HG03045 (cell line): ENCODE results near the gene GSK3A.

Experiments
- ATAC-seq: cut with Tn5 transposase; IDR thresholded peaks from one replicate; pipeline ENCODE4 v1.9.1; 2021; ENCODE audit warnings: mild to moderate bottlenecking, moderate library complexity; ENCODE audit not compliant: unreplicated experiment

GSK3A gene

DNA sequence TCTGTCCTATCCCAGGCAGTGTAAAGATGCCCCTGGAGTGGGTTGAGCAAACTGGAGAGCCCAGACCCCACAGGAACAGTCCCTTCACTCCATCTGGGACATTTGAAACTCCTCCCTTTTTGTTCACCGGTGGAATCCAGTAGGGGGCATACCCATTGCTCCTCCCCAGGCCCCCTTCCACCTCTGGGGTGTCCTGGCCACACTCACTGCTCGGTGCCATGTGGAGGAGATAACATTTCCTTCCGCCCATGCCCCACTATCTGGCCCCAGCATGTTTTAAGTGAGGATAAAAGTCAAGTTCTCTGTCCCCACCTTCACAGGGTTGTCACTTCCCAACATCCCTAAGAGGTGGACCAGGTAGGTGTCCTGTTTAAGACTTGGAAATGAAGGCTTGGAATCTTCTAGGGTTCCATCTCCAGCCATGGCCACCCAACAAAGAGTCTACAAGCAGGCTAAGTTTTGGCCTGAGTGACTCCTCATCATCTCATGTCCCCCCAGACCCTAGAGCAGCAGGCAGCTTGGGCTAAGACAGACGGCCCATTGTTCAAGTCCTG, 13.0 kb downstream of the GSK3A start:
- no peak for ATAC-seq

- ATAC-seq, result no peak
These were observed 13.8 kb downstream of the GSK3A start for GRCh38 chr19:42228641-42229040.

DNA sequence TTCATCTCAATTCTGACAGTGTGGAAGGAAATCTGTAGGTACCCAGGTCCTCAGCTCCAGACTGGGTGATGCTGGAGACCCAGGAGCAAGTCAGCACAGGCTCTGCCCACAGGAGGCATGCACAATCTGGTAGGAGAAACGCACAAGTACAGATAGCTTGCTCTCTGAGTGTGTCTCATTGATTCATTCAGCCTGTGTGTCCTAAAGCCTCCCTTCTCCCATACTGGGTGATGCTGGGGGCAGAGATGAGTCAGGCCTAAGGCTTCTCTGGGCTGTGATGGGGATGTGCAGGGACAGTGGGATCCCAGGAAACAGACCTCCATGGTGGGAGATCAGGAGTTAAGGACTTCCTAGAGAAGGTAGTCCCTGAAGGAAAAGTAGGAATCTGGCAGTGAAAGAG, 15.5 kb downstream of the GSK3A start:
- ATAC-seq, result no peak

GRCh38 chr19:42225718-42226292, 16.6 kb downstream of the GSK3A start:
- ATAC-seq, result no peak

DNA sequence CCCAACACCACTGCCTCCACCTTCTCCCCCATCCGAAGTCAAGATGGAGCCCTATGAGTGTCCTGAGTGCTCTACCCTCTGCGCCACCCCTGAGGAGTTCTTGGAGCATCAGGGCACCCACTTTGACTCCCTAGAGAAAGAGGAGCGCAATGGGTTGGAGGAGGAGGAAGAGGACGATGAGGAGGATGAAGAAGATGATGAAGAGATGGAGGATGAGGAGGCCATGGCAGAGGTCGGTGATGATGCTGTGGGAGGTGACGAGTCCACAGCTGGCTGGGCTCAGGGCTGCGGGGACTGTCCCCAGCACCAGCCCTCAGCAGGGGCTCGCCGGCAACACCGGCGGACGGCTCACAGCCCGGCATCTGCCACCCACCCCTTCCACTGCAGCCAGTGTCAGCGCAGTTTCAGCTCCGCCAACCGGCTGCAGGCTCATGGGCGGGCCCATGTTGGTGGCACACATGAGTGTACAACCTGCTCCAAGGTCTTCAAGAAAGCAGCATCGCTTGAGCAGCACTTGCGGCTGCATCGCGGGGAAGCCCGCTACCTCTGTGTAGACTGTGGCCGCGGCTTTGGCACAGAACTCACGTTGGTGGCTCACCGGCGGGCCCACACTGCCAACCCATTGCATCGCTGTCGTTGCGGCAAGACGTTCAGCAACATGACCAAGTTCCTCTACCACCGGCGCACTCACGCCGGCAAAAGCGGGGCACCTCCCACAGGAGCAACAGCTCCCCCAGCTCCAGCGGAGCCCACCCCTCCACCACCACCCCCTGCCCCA, 17.3 kb downstream of the GSK3A start:
- no peak for ATAC-seq

DNA sequence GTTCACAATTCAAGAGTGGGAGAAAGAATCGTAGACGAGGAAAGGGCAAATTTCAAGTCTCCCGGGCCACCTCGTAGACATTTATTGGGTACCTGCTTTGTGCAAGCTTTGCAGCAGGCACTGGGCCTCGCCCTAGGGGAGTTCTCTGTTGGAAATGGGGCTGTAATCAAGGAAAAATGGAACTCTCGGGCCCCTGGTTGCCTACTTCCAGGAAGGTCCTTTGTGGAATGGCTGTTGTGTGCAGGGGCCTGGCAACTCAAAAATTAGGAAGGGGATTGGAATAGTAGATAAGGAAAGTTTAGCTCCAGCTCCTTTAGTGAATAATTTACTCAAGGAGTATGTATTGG, 21.7 kb downstream of the GSK3A start:
- no peak for ATAC-seq

DNA sequence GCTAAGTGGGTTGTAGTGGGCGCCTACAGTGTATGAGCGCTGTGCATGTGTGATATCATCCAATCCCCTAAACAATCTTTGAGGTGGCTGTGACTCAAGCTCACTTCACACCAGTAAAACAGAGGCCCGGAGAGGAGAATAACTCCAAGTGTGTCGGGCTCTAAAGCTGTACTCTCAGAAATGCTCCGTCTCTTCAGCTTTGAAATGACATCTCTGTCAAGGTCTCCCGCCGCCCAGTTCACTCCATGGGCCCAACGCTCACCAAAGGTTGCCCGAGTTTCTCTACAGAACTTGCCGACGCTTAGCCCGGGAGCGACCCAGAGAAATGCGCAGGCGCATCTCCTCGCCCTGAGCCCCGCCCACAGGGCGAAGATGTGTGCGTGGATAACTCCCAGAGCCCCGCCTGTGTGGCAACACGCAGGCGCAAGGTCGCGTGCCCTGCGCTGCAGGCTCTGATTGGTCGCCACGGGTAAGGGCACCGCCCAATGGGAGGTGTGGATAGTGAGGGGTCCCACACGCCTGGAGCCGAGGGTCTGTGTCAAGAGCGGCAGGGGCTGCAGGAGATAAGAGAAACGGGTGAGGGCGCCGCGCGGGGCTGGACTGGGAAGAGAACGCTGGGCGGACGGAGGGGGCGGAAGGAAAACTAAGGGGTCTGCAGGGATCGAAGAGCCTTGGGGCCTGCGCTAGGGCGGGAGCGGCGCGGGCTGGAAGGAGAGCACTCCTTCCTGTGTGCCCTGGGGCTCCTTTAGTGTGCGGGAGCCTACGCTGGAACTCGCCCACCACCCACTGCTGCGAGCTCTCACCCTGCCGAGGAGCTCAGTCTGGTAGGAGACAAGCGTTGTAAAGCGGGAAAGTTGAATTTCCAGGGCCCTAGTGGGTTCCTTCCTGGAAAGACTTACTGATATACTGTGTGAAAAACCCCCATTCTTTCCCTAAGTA, 22.3 kb downstream of the GSK3A start, which contains the start of gene ZNF526:
ZNF526 (plus strand) TSS at position 501 of the 939 bp plus-strand sequence. CDS start 4,092 bp downstream, outside the sequence.
- ATAC-seq, result peak; percentile 67

DNA sequence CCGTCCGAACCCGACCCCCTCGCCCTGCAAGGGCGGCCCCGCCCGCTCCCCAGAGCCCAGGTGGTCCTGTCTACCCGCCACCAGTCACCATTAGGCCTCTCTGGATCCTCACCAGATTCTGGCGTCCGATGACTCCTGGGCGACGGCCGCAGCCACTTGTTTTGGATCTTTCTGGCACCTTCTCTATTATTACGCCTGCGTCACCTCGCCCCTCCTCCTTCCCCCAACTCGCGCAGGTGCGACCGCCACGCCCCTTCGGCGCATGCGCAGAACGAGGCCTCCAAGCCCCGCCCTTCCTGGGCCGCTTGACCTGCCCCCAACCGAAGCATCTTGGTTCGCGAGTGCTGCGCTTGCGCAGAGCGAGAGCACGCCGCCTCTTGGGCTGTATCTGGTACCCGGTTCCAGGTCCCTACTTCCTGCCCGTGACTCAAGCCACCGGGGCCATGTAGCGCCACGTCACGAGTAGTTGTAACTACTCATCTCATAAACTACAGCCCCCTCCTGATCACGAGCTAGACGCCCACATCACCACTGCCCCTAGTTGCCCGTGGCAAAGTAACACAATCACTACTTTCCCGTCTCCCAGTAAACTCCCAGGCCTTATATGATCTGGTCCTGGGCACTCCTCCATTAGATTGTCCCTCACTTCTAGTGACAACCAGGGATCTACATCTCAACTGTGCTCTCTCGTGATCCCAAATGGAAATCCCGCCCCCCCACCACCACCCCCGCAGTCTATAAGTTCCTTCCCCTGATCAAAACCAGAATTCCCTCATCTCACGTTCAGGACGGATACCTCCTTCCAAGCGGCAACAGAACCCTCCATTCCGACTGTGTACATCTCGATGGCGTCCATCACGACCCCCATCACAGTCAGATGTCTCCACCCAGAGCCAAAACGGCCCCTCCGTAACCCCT, 24.6 kb downstream of the GSK3A start, which contains the start of gene DEDD2:
DEDD2 (minus strand) TSS at position 158 of the 918 bp plus-strand sequence. CDS start 670 bp downstream, outside the sequence.
- ATAC-seq, result peak; percentile 74

DNA sequence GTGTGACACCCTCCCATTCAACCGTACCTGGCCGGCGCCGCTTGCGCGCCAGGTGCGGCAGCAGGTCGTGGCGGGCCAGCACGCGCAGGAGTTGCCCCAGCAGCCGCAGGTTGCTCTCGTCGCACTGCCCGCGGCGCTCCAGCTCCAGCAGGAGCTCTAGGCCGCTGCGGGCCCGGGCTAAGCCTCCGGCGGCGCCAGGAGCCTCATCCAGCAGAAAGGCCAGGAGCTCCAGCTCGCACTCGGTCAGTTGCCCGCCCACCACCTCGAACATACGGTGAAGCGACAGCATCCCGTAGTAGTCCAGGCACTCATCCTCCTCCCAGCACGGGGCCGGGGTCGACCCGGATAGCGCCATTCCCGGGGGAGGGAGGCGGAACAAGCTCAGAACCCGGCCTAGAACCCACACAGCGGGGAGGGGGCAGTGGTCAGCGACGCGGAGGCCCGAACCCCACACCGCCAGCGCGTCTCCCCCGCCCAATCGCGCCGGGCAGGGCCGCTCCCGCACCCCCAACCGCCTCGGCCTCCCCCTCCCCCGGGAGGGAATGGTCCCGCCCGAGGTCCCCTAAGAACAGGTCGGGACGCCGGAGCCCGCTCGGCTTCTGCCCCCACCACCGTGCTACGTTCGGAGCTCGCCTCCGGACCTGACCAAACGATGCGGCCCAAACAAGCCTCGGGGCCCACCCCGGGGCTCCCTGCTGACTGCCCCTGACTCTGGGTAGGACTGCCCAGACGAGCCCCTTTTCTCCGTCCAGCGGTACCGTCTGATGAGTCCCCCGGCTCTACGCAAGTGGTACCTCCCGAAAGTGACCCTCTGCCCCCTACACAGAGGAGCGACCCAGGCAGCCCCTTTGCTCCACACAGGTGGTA, 25.5 kb downstream of the GSK3A start:
- ATAC-seq, result peak; percentile 21

DNA sequence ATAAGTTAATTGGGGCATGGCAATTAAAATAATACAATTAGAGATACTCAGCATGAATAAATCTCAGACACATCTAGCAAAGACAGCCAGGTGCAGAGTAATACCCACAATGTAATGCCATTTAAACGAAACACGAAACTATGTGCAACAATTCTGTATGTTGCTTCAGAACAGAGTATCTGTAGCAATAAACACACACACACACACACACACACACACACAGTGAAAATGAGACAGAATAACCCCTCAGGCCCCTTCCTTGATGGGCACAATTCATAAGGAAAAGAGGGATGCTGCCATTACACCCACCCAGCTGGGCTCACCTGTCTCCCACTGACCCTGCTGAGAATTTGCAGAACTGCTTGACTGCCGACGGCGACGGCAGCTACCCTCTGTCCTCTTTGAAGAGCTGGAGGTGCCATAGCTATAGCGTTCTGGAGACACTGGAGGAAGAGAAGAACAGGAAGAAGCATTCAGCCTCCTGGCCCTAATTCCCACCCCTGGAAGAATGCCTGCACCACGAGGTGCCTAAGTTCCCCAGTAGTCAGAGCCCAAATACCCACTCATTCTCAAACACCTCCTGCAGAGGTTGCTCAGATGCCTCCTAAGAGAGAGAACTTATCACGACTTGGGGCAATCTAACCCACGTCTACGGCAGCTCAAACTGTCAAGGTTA, 27.5 kb downstream of the GSK3A start:
- no peak for ATAC-seq

GRCh38 chr19:42212886-42213285, 29.5 kb downstream of the GSK3A start:
- ATAC-seq, result no peak

DNA sequence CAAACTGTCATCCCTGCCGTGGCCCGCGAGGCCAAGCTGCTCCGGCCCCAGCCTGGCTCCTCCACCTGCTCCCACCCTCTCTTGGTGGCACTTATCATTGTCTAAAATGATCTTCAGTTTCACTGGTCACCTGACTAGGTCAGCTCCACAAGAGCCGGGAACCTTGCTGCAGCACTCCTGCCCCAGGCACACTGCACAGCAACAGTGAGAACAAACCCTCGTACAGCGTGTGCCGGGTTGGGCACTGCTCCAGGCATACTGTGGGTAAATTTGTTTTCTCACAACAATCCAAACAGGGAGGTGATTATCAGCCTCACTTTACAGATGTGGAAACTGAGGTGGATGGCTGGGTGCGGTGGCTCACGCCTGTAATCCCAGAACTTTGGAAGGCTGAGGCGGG, 33.8 kb downstream of the GSK3A start:
- ATAC-seq, result no peak

GRCh38 chr19:42207767-42208271, 34.6 kb downstream of the GSK3A start:
- no peak for ATAC-seq

DNA sequence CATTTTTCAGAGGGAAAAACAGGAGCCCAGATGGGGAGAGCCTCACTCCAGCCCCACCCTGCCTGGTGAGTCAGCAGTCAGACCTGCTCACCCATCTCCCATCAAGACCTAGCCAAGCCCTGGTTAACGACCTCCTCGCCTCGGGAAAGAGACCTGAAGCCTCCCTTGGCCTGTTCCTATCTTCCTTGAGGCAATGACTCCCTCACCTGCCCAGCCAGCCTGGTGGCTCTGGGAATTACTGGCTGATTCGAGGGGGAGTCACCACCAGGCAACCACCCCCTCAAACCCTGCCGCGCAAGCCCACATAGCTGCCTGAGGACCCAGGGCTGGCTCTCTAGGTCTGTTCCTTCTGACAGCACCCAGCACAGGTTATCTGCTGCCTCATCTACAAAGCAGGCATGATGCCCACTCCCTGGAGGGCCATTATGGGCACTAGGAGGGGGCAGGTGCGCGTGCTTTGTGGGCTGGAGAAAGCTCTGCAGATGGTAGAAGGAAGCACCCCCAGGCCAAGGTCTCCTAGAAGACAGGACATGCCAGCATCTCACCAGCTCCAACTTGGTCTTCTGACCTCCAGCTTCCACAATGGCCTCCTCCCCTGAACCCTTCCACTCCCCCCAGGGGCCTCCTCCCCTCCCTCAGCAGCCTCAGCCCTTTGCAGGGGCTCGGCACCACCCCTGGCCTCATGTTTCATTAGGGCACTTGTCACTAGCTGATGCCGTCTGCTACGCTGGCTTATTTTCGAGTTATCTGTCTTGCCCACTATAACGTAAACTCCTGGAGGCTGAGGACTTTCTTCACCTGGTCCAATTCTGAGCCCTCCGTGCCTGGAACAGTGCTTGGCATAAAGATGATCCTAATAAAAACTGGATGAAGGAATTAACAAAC, 35.3 kb downstream of the GSK3A start:
- ATAC-seq, result no peak

GRCh38 chr19:42204664-42205063, 37.7 kb downstream of the GSK3A start:
- no peak for ATAC-seq

GRCh38 chr19:42203700-42204099, 38.7 kb downstream of the GSK3A start:
- ATAC-seq, result no peak

DNA sequence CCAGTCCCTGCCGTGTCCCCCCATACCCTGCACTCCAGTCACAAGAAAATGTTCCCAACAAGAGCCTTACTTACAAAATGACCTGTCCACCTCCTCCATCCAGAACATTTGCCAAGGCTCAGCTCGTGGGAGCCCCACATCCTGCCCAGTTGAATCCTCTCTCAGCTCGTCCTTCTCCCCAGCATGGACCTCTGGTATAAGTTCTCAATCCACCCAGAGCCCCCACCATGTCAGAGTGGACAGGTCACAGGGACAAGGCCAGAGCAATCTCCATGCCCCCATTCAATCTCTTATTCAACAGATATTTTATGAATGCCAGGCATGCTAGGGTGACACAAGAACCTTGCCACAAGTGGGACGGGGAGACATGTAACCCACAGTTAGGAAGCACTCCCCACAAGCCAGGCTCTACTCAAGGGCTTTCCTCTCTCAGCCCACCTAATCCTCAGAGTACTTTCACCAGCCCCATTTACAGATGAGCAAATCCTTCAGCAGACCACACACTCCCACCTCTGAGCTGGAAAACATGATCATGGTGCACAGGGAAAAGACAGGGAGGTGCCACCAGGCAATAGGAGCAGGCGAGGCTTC, 40.0 kb downstream of the GSK3A start:
- ATAC-seq, result no peak
